ENCODE measurements around the gene KLRC4.
A peak's percentile ranks its signal among the peaks of the same experiment; 100 is the strongest.

Gene KLRC4

GRCh38 chr12:10366875-10367274 lies 42.7 kb downstream of the KLRC4 start:
- Histone ChIP-seq H3K27ac (ENCODE audit: low read length) (peak overlapping the region; percentile 95), H3K79me2 (ENCODE audit: low read length) (no peaks in the 10 kb centered on the region), H3K4me2 (ENCODE audit: low read length) (peak overlapping the region; percentile 87; the same call in 1 of the 2 replicates), H3K36me3 (replicated peaks; ENCODE audit: low read depth, low read length) (no peaks in the 10 kb centered on the region), H3K27me3 (ENCODE audit: low read depth, low read length) (no peaks in the 10 kb centered on the region), H3K9me3 (ENCODE audit: insufficient read depth, low read length) (no peaks in the 10 kb centered on the region), H4K20me1 (ENCODE audit: insufficient read depth, low read length) (no peaks in the 10 kb centered on the region), H3K9ac (ENCODE audit: low read length) (peak overlapping the region; percentile 90; the same call in 1 of the 2 replicates), H3K4me1 (ENCODE audit: low read length) (peaks cover 70% of the 10 kb centered on the region), H2AFZ (ENCODE audit: low read depth, low read length) (0 out of 2 replicates have a peak overlapping the region, but pooled peaks have one; percentile 94), H3K4me3 (ENCODE audit: low read length) (no peak overlapping the region)
- TF ChIP-seq CTCF (IDR thresholded peaks at IDR 0.05; ENCODE audit: low read depth, low read length), result peak; percentile 75
- no peak for TF ChIP-seq EZH2phosphoT487 (IDR thresholded peaks at IDR 0.05; ENCODE audit: low read depth)

- Histone ChIP-seq H3K36me3 (replicated peaks; ENCODE audit: low read depth, low read length) (no peaks in the 10 kb centered on the region), H3K4me3 (ENCODE audit: low read length) (peak overlapping the region; percentile 80), H3K27ac (ENCODE audit: low read length) (peak overlapping the region; percentile 95), H3K9ac (ENCODE audit: low read length) (peak overlapping the region; percentile 90), H4K20me1 (ENCODE audit: insufficient read depth, low read length) (no peaks in the 10 kb centered on the region), H3K79me2 (ENCODE audit: low read length) (no peaks in the 10 kb centered on the region), H3K4me2 (ENCODE audit: low read length) (peak overlapping the region; percentile 87), H2AFZ (ENCODE audit: low read depth, low read length) (peak overlapping the region; percentile 94), H3K9me3 (ENCODE audit: insufficient read depth, low read length) (no peaks in the 10 kb centered on the region), H3K27me3 (ENCODE audit: low read depth, low read length) (no peaks in the 10 kb centered on the region), H3K4me1 (ENCODE audit: low read length) (peaks cover 81% of the 10 kb centered on the region)
- peak; percentile 13; the same call in 1 of the 2 replicates for TF ChIP-seq CTCF (IDR thresholded peaks at IDR 0.05; ENCODE audit: low read depth, low read length)
- no peak for TF ChIP-seq EZH2phosphoT487 (IDR thresholded peaks at IDR 0.05; ENCODE audit: low read depth)
Measured at GRCh38 chr12:10365696-10366405, 43.7 kb downstream of the KLRC4 start.

GRCh38 chr12:10364815-10365622 lies 44.5 kb downstream of the KLRC4 start:
- H3K27me3 ChIP-seq (ENCODE audit: low read depth, low read length), result no peaks in the 10 kb centered on the region
- no peak for TF ChIP-seq CTCF (IDR thresholded peaks at IDR 0.05; ENCODE audit: low read depth, low read length)
- no peak for TF ChIP-seq EZH2phosphoT487 (IDR thresholded peaks at IDR 0.05; ENCODE audit: low read depth)

More at GRCh38 chr12:10364815-10365622, 44.5 kb downstream of the KLRC4 start:
- peak overlapping the region; percentile 94 for H2AFZ ChIP-seq (ENCODE audit: low read depth, low read length)
- H4K20me1 ChIP-seq (ENCODE audit: insufficient read depth, low read length), result no peaks in the 10 kb centered on the region
- H3K27ac ChIP-seq (ENCODE audit: low read length), result peak overlapping the region; percentile 95
- H3K9me3 ChIP-seq (ENCODE audit: insufficient read depth, low read length), result no peaks in the 10 kb centered on the region
- H3K4me1 ChIP-seq (ENCODE audit: low read length), result peaks cover 84% of the 10 kb centered on the region
- H3K79me2 ChIP-seq (ENCODE audit: low read length), result no peaks in the 10 kb centered on the region
- peak overlapping the region; percentile 80 for H3K4me3 ChIP-seq (ENCODE audit: low read length)
- H3K4me2 ChIP-seq (ENCODE audit: low read length), result peak overlapping the region; percentile 87
- H3K9ac ChIP-seq (ENCODE audit: low read length), result peak overlapping the region; percentile 90
- no peaks in the 10 kb centered on the region for H3K36me3 ChIP-seq (replicated peaks; ENCODE audit: low read depth, low read length)

Measured in OCI-LY3 (cell line).